HG03354 (cell line): Measurements from ENCODE around the gene ARHGAP15.
A peak's percentile ranks its signal among the peaks of the same experiment; 100 is the strongest.

Experiments used
- ATAC-seq: cut with Tn5 transposase; IDR thresholded peaks from one replicate; pipeline ENCODE4 v1.9.1; 2021; ENCODE audit warnings: mild to moderate bottlenecking; ENCODE audit not compliant: unreplicated experiment, poor library complexity, severe bottlenecking

Gene ARHGAP15

DNA sequence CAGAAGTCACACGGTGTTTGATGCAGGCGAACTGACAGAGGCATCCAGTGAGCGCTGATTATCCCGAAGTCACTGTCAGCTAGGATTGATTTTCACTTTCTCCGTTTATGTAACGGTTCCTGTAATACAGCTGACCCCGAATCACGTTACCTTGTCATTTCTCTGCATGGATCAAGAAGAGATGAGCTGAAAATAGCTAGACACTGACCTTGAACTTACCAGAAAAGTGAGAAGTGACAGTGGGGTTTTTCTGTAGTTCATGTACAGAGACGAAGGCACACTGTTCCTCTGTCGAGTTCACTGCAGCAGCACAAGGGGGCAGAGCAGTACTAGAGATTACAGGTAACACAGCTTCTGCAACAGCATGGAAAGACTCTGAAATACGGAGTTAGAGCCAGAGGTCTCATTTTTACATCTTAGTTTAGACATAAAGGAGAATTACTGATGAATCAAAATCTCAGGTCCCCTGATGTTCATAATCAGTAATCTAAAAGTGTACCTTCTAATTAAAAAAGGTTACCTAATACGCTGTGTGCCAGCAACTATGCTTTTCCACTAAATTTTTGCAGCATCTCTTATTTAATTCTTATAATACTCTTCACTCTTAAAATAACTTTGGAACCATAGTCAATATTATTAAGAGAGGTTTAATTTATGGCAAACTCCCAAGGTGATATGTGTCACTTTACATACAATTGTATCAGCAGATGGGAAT lies 33.1 kb downstream of the ARHGAP15 start:
- peak; percentile 89 for ATAC-seq

DNA sequence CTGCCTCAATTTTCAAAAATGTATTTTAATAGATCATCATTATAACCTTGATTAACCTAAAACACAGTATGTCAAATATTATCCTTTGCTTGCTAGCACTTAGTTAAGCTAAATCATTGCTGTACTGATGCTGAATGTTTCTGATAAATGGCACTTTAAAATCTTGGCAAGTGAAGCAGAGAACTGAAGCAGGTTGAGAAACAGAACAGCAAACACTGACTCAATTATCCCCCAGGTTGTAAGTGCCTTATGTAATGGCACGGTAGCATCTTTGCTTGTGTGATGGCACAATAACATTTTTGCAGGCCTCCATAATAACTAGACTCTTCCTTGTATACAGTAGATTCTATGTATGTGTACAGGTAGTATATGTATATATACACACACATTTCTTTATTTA lies 33.8 kb downstream of the ARHGAP15 start:
- no peak for ATAC-seq

DNA sequence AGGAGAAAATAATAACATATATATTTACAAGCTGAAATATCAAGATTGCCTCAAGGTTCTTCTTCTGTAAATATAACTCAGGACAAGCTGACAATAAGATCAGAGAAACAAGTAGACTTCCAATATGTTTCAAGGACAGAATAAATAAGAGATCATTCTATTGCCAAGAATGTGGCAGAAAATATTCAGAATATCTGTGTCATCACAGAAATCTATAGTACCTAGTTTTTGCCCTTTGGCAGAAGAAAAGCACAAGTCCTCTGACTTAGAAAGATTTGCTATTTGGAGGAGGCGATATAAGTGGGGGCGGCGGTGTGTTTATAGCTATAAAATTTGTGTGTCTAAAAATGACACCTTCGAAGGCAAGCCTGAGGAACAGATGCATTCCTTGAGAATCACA lies 34.3 kb downstream of the ARHGAP15 start:
- ATAC-seq: no peak

DNA sequence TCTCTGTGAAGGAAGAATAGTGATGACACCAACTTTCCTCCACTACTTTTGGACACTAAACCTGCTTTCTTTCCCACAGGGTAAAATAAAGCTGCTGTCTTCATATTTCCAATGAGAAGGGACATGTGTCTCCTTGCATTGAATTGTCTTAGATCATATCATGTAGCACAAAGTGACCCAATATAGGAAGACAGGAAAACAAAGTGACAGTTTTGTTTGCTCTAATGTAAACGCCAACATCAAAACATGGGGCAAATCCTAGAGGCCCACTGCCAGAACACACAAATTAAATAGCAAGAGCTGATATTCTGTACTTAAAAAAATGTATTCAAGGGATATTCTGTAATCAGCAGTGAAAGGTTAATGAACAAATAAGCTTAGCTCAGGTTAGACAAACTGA lies 36.1 kb downstream of the ARHGAP15 start:
- no peak for ATAC-seq

DNA sequence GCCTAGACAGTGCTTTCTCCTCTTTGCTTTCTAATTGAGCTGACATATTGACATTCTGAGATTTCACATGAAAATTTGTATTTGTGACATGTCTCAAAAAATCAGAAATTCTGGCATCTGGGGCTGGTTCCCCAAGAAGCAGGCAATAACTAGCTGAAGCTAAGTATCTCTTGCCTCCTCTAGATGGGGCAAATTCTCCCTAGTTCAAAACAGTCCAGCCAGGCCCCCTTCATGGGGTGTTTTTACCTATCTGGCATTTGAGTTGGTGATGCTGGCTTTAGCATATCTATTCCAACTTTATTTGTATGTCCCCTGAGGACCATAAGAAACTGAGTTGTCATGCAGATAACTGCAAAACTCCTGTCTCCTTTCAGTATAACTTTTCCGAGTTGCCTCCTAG lies 39.9 kb downstream of the ARHGAP15 start:
- no peak for ATAC-seq

DNA sequence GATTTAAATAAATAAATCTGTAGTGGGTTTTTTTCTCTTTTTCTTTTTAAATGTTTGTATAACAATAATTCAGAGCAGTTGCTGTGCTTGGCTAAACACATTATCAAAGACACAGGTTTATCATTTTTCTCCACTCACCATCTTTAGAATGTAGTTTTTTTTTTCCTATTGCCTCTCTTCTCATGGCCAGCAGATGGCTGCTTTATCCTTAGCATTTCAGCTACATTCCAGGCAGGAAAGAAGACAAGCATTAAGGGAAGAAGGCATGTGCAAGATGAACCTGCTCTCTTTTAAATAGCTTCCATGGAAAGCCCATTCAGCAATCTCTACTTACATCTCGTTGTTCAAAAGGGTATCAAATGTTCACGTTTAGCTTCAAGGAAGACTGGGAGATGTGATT lies 42.6 kb downstream of the ARHGAP15 start:
- ATAC-seq: no peak

DNA sequence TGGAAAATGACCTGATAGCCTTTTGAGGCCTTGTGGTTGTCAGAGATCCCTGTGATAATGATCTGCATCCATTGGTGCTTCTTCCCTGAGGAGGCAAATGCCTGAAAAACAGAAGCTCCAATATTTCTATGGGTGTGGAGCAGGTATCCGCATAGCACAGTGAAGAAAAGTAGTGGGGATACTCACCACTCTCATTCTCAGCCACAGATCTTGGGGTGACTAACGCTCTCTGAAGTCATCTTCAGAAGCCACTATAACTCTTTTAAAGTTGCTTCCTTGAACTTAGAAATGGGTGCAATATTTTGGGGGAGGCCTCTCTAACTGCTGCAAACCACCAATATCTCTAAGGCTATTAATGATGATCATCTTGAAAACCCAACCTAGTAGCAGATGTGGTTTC lies 46.2 kb downstream of the ARHGAP15 start:
- ATAC-seq: no peak

DNA sequence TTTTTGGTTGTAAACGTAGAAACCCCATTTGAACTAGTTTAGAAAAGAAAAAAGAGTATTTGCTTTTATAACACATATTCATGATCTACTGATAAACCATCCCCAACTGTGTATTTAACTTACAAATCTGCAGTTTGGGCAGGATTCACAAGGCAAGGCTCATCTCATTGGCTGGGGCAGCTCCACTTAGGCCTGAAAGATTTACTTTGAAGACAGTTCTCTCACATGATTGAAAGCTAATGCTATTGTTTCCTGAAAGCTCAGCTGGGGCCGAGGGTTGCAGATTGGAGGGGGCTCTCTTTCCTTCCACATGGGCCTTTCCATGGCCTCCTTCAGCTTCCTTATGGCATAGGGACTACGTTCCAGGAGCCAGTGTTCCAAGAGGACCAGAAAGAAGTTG lies 47.4 kb downstream of the ARHGAP15 start:
- ATAC-seq: no peak

DNA sequence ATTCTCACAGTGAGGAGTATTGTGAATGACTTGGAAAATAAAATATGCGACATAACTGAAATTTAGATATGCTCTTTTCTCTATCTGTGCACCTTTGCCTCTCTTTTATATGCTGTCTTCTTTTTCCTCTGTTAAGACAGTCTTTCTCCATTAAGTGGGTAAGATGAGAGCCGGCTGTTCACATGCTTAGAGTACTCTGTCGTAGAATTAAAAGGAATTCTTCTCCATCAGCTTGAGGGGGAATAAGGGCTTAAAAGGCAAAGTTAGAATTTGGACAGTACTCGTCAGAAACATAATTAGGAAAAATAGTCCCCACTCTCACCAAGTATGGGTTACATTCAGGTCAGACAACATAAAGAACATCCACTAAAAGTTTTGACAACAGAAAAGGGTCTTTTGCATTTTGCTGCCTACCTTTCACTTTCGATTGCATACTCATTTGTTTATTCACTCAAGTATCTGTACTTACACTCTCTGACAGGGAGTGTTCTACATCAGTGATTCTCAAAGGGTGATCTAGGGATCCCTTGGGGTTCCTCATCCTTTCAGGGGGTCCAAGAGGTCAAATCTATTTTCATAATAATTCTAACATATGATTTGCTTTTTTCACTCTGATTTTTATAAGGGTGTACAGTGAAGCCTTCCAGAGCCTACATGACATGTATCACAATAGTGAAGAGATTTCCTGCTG lies 48.0 kb downstream of the ARHGAP15 start:
- ATAC-seq: peak; percentile 100

DNA sequence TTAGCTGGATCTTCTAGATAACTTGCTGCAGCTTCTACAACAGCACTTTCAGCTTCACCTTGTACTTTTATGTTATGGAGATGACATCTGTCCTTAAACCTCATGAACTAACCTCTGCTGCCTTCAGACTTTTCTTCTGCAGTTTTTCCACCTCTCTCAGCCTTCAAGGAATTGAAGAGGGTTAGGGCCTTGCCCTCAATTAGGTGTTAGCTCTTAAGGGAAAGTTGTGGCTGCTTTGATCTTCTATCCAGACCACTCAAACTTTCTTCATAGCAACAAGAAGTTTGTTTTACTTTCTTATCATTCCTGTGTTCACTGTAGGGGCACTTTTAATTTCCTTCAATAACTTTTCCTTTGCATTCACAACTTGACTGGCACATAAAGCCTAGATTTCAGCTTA lies 52.3 kb downstream of the ARHGAP15 start:
- ATAC-seq: no peak

DNA sequence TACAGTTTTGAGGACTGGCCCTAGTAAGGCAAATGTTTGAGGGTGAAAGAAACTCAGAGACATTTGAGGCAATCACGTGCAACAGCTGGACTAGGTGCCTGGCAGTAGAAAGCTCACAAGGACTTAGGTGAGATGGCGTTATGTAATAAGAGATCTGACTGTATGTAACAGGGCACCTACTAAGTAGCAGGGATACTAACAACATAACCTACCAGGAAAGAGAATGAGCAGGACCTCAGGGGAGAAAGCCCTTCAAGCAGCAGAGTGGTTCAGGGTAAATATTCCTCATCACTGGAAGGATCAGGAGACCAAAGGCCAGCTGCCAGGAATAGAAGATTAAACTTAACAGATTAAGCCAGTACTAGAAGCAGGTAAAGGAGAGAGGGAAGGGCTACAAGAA lies 53.4 kb downstream of the ARHGAP15 start:
- ATAC-seq: no peak

DNA sequence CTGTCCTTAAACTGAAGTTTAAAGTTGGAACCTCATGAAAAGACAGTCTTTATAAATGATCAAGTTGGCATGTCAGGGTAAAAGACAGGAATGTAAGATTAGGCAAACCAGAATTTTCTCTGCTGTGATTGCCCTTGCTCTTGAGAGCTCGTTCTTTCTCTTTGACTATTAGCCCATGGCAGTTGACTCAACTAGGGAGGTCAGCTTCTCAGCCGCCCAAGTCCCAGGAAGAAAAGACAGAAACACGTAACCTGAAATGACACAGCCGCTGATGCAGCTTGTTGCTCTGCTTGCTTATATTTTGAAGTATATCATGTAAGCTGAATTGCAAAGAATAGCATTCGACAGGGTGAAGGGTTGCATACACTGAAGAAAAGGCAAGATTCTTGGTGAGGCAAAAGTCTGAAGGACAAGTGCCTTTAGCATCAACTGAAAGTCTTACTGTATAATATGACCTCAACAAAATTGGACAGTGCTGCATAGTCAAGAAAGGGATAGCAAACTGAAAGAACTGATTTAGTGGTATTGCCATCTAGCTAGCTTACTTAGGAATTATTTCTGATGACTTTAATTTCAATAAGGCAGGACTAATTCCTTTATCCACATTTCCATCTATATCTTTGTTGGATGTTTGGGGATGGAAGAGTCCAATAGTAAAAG lies 54.7 kb downstream of the ARHGAP15 start:
- ATAC-seq: peak; percentile 48

DNA sequence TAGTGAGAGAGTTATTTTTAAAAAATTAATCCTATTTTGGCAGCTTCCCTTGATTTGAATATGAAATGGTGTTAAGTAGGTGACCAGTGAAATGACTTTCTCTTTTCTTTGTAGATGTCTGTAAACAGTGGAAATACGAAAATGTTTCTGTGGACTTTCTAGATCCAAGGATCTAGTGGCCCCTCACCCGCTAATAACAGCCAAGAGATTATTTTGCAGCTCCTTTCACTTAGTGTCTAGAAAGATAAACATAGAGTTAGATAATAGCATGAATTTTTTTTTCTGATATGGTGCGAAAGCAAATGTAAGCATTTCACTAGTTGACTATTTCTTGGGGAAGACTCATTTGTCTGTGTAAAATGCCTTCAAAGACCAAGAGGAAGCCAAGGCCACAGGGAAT lies 57.7 kb downstream of the ARHGAP15 start:
- no peak for ATAC-seq

DNA sequence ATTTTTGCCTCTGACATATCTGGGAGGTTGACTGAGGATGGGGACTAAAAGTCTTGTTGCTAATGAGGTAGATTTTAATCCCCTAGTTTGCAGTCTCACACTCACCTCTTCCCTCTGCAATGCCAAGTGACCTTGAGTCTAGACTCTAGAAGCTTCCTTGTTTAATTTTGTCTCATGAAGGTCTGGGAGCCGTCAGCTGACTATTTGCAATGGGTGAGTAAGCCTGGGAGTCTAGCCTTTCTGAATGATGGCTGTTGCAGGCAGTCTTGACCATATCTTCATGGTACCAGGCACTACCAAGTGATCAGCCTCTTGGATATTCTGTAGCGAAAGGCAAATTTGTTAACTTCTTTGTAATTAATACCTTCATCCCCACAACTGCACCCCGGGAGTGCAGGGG lies 61.2 kb downstream of the ARHGAP15 start:
- ATAC-seq: no peak

DNA sequence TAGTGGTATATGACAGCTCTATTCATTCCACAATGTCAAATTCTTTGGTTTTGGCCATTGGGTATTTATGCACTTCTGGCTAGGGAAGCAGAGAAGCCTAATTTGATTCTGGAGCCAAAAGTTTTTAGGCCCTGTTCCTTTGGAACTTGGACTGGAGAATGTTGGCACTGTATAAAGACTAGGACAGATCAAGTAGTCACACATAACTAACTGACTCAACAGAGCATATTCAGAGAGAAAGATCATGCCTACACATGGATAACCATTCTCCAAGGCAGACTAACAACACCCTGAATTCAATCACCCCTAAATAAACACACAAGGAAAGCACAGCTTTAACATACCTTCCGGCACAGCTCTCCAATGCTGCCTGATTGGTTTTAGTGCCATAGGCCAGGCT lies 62.9 kb downstream of the ARHGAP15 start:
- no peak for ATAC-seq

DNA sequence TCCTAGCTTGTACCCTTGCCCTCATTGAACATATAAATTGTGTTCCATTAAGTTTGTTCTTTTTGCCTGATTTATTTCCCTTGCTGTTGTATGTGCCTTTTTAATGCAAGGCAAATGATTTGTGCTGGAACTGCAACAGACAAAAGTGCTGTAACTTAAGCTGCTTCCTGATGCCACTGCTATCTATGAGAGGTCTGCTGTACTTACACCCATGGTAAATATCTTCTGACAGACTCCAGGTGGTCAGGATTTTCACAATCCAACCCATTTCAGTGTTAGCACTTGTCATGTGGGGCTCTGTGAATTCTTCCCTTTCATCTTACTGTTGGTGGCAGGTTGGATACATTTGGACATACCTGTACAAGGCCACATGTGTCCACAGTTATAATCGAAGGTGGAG lies 63.5 kb downstream of the ARHGAP15 start:
- no peak for ATAC-seq

DNA sequence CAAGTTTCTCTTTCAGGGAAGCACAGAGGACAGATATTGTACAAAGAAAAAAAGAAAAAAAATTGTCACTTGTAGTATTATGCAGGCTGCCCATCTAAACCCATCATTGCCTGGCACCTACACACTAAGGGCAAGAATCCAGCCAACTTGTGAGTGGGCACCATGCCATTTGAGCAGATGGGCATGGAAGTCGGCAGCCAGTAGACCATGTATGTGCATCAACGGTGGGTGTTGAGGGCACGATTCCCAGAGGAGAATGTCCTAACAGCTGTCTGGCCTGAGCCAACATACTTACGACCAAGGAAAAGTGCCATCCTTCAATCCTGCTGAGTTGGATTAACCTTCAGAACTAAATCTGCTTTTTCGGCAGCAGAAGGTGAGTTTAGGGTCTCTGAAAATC lies 63.9 kb downstream of the ARHGAP15 start:
- ATAC-seq: no peak

DNA sequence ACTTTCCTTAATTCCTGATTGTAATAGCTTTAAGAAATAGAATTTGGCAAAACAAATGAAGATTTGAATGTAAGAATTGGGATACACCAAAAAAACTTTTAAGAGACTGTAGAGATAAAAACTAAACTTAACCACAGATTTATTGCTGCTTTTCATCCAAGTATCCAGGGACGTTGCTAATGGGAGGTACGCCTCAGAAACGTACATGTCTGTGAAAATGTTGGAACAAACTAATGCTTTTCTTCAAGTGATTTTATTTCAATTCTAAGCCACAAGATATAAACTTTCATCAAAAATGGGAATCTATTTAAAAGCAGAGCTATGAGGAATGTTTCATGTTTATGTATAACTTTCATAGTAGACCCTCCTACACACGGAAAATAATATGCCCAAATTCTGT lies 66.3 kb downstream of the ARHGAP15 start:
- ATAC-seq: no peak

DNA sequence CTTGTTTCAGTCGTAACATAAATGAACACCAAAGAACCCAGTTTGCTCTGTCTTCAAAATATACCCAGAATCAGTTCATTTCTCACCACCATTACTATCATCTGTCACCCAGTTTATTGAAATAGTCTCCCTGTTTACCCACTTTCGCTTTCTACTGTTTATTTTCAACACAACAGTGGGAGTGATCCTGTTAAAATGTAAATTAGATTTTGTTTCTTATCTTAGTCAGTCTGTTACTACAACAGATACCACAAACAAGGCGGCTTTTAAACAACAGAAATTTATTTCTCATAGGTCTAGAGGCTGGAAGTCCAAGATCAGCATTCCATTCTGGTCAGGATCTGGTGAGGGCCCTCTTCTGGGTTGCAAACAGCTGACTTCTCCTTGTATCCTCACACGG lies 74.8 kb downstream of the ARHGAP15 start:
- no peak for ATAC-seq

DNA sequence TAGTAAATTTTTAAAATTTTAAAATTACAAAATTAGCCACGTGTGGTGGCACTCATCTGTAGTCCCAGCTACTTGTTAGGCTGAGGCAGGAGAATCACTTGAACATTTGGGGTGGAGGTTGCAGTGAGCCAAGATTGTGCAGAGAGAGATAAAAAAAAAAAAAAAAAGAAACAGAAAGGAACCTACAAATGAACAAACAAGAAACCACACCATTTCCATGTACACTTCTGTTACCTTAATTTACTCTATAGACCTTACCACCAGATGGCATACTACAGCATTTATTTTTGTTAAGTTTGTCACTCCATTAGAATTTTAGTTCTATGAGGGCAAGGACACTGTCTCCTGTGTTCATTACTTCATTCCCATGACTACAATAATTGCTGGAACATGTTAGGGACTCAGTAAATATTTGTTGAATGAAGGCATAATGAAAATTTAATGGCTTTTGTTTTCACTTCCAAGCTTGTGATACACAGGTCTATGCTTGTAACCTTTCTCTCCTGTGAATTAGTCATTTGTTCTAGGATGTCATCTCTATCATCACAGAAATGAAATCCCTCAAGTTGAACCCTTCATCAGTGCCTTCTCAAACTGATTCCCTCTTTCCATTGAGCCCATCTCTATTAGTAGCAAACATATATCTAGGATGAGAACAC lies 76.0 kb downstream of the ARHGAP15 start:
- ATAC-seq: no peak
